ENCODE results near the gene ATL3.
"Not testable (repeated sequence)": the region's sequence is repeated elsewhere in the genome, so short reads cannot be mapped to it uniquely, and the experiment has no call there.

ATL3 gene

GRCh38 chr11:63610604-63611394, 60.4 kb downstream of the ATL3 start:
- peaks cover 3% of the 10 kb centered on the region for H3K4me1 ChIP-seq (ENCODE audit: control insufficient read depth, insufficient read depth, low read length)
- H3K9ac ChIP-seq (ENCODE audit: low read length), result no peak overlapping the region
- no peak overlapping the region for H3K4me3 ChIP-seq (ENCODE audit: low read length)
- no peak overlapping the region for H3K27ac ChIP-seq (ENCODE audit: low read depth, low read length)
- no peaks in the 10 kb centered on the region for H3K36me3 ChIP-seq (ENCODE audit: control insufficient read depth, insufficient read depth, low read length)
- H3K27me3 ChIP-seq (ENCODE audit: control insufficient read depth, insufficient read depth, low read length), result no peaks in the 10 kb centered on the region

- no peak overlapping the region for H3K4me3 ChIP-seq (ENCODE audit: low read length)
Observed at GRCh38 chr11:63609971-63610580, 61.1 kb downstream of the ATL3 start.

GRCh38 chr11:63609536-63609935, 61.6 kb downstream of the ATL3 start:
- no peak overlapping the region for H3K9ac ChIP-seq (ENCODE audit: low read length)
- H3K27ac ChIP-seq (ENCODE audit: low read depth, low read length), result peak overlapping the region; percentile 35
- peaks cover 3% of the 10 kb centered on the region for H3K4me1 ChIP-seq (ENCODE audit: control insufficient read depth, insufficient read depth, low read length)
- H3K27me3 ChIP-seq (ENCODE audit: control insufficient read depth, insufficient read depth, low read length), result no peaks in the 10 kb centered on the region
- no peak overlapping the region for H3K4me3 ChIP-seq (ENCODE audit: low read length)
- H3K36me3 ChIP-seq (ENCODE audit: control insufficient read depth, insufficient read depth, low read length), result no peaks in the 10 kb centered on the region

More at GRCh38 chr11:63609971-63610580, 61.1 kb downstream of the ATL3 start:
- Histone ChIP-seq H3K27ac (ENCODE audit: low read depth, low read length) (peak overlapping the region; percentile 35), H3K36me3 (ENCODE audit: control insufficient read depth, insufficient read depth, low read length) (no peaks in the 10 kb centered on the region), H3K27me3 (ENCODE audit: control insufficient read depth, insufficient read depth, low read length) (no peaks in the 10 kb centered on the region), H3K4me1 (ENCODE audit: control insufficient read depth, insufficient read depth, low read length) (peaks cover 3% of the 10 kb centered on the region), H3K9ac (ENCODE audit: low read length) (no peak overlapping the region)

- H3K4me3 ChIP-seq (ENCODE audit: low read length), result no peak overlapping the region
- no peak overlapping the region for H3K9ac ChIP-seq (ENCODE audit: low read length)
- H3K27me3 ChIP-seq (ENCODE audit: control insufficient read depth, insufficient read depth, low read length), result no peaks in the 10 kb centered on the region
- H3K4me1 ChIP-seq (ENCODE audit: control insufficient read depth, insufficient read depth, low read length), result peaks cover 3% of the 10 kb centered on the region
- H3K36me3 ChIP-seq (ENCODE audit: control insufficient read depth, insufficient read depth, low read length), result no peaks in the 10 kb centered on the region
- peak overlapping the region; percentile 35 for H3K27ac ChIP-seq (ENCODE audit: low read depth, low read length)
Observed at GRCh38 chr11:63608353-63609345, 62.5 kb downstream of the ATL3 start.

GRCh38 chr11:63603180-63603518, 68.0 kb downstream of the ATL3 start:
- Histone ChIP-seq H3K4me3 (ENCODE audit: low read length) (no peak overlapping the region), H3K4me1 (ENCODE audit: control insufficient read depth, insufficient read depth, low read length) (no peaks in the 10 kb centered on the region), H3K27me3 (ENCODE audit: control insufficient read depth, insufficient read depth, low read length) (no peaks in the 10 kb centered on the region), H3K36me3 (ENCODE audit: control insufficient read depth, insufficient read depth, low read length) (no peaks in the 10 kb centered on the region), H3K9ac (ENCODE audit: low read length) (no peak overlapping the region), H3K27ac (ENCODE audit: low read depth, low read length) (no peak overlapping the region)

GRCh38 chr11:63602290-63603179, 68.6 kb downstream of the ATL3 start:
- not testable (repeated sequence) for H3K27me3 ChIP-seq (ENCODE audit: control insufficient read depth, insufficient read depth, low read length); H3K9ac ChIP-seq (ENCODE audit: low read length); H3K36me3 ChIP-seq (ENCODE audit: control insufficient read depth, insufficient read depth, low read length); H3K4me1 ChIP-seq (ENCODE audit: control insufficient read depth, insufficient read depth, low read length); H3K4me3 ChIP-seq (ENCODE audit: low read length)
- H3K27ac ChIP-seq (ENCODE audit: low read depth, low read length), result peak overlapping the region; percentile 14

GRCh38 chr11:63599211-63600122, 71.7 kb downstream of the ATL3 start:
- H3K27ac ChIP-seq (ENCODE audit: low read depth, low read length), result no peak overlapping the region
- no peaks in the 10 kb centered on the region for H3K27me3 ChIP-seq (ENCODE audit: control insufficient read depth, insufficient read depth, low read length)
- H3K4me1 ChIP-seq (ENCODE audit: control insufficient read depth, insufficient read depth, low read length), result no peaks in the 10 kb centered on the region
- H3K9ac ChIP-seq (ENCODE audit: low read length), result no peak overlapping the region
- H3K36me3 ChIP-seq (ENCODE audit: control insufficient read depth, insufficient read depth, low read length), result no peaks in the 10 kb centered on the region
- no peak overlapping the region for H3K4me3 ChIP-seq (ENCODE audit: low read length)

- Histone ChIP-seq H3K4me3 (ENCODE audit: low read length) (no peak overlapping the region), H3K27ac (ENCODE audit: low read depth, low read length) (no peak overlapping the region), H3K36me3 (ENCODE audit: control insufficient read depth, insufficient read depth, low read length) (no peaks in the 10 kb centered on the region), H3K4me1 (ENCODE audit: control insufficient read depth, insufficient read depth, low read length) (no peaks in the 10 kb centered on the region), H3K27me3 (ENCODE audit: control insufficient read depth, insufficient read depth, low read length) (no peaks in the 10 kb centered on the region), H3K9ac (ENCODE audit: low read length) (no peak overlapping the region)
Observed at GRCh38 chr11:63598556-63598955, 72.6 kb downstream of the ATL3 start.

GRCh38 chr11:63595296-63595695, 75.9 kb downstream of the ATL3 start:
- Histone ChIP-seq H3K27me3 (ENCODE audit: control insufficient read depth, insufficient read depth, low read length) (no peaks in the 10 kb centered on the region), H3K4me1 (ENCODE audit: control insufficient read depth, insufficient read depth, low read length) (no peaks in the 10 kb centered on the region), H3K36me3 (ENCODE audit: control insufficient read depth, insufficient read depth, low read length) (peaks cover 5% of the 10 kb centered on the region), H3K9ac (ENCODE audit: low read length) (no peak overlapping the region), H3K27ac (ENCODE audit: low read depth, low read length) (no peak overlapping the region), H3K4me3 (ENCODE audit: low read length) (no peak overlapping the region)

- Histone ChIP-seq H3K27me3 (ENCODE audit: control insufficient read depth, insufficient read depth, low read length) (no peaks in the 10 kb centered on the region), H3K36me3 (ENCODE audit: control insufficient read depth, insufficient read depth, low read length) (peaks cover 6% of the 10 kb centered on the region), H3K27ac (ENCODE audit: low read depth, low read length) (no peak overlapping the region), H3K9ac (ENCODE audit: low read length) (no peak overlapping the region), H3K4me1 (ENCODE audit: control insufficient read depth, insufficient read depth, low read length) (no peaks in the 10 kb centered on the region), H3K4me3 (ENCODE audit: low read length) (no peak overlapping the region)
Observed at GRCh38 chr11:63592975-63593395, 78.2 kb downstream of the ATL3 start.

All from rectal smooth muscle tissue (tissue), 1 donor.